Keratinocyte (primary cell): ENCODE measurements around the gene ADGRD1. TPM values are rescaled to one million over a fixed set of nuclear protein-coding genes. Genes with fewer than 3 reads are reported as not detected.

ENCODE experiments used
- DNase-seq: peaks from one replicate; pipeline ENCODE4 v3.0.0-alpha.2; 2011; ENCODE audit warnings: low read depth, missing footprints, low spot score
- FAIRE-seq: peaks from 2 replicates; lab custom pipeline; 2011; peaks lifted over from hg19 to GRCh38; lab: Jason Lieb, UNC
- H2AFZ ChIP-seq: 2 replicates; pipeline ENCODE4 v1.6.0; 2012; ENCODE audit warnings: low read length, control low read depth, inconsistent platforms; ENCODE audit not compliant: control insufficient read depth
- H3K27ac ChIP-seq: 2 replicates; pipeline ENCODE4 v1.5.1; 2011; ENCODE audit warnings: low read length; ENCODE audit not compliant: control insufficient read depth, insufficient read depth
- H3K27me3 ChIP-seq: 3 replicates; pipeline ENCODE4 v1.6.0; 2011; ENCODE audit warnings: low read length; ENCODE audit not compliant: control insufficient read depth, insufficient read depth; ENCODE audit errors: extremely low read depth
- H3K36me3 ChIP-seq, 2 experiments: 2 replicates in 1 of 2; 3 replicates in 1 of 2; pipeline ENCODE4 v1.5.1; 2011; ENCODE audit warnings: low read length in 2 of 2, mild to moderate bottlenecking in 1 of 2; ENCODE audit not compliant: control insufficient read depth in 2 of 2, insufficient read depth in 2 of 2; ENCODE audit errors: extremely low read depth in 1 of 2
- H3K4me1 ChIP-seq: 3 replicates; pipeline ENCODE4 v1.5.1; 2011; ENCODE audit warnings: low read length; ENCODE audit not compliant: control insufficient read depth, insufficient read depth; ENCODE audit errors: extremely low read depth
- H3K4me2 ChIP-seq: 3 replicates; pipeline ENCODE4 v1.6.0; 2011; ENCODE audit warnings: low read depth, low read length; ENCODE audit not compliant: control insufficient read depth, insufficient read depth; ENCODE audit errors: extremely low read depth
- H3K4me3 ChIP-seq, 3 experiments: fragments of 200-600 bp in 1 of 3; sonication (generic) in 1 of 3; 2 replicates in 2 of 3; 3 replicates in 1 of 3; pipeline ENCODE4 v1.5.1; 2011 to 2016; ENCODE audit warnings: low read length in 3 of 3, mild to moderate bottlenecking in 3 of 3, control low read depth in 2 of 3, inconsistent platforms in 1 of 3, low read depth in 1 of 3, mixed read lengths in 1 of 3, mixed run types in 1 of 3, moderate library complexity in 1 of 3; ENCODE audit not compliant: control insufficient read depth in 2 of 3, insufficient read depth in 2 of 3; ENCODE audit errors: extremely low read depth in 1 of 3
- H3K79me2 ChIP-seq: 2 replicates; pipeline ENCODE4 v1.6.0; 2012; ENCODE audit warnings: low read length; ENCODE audit not compliant: control insufficient read depth, insufficient read depth
- H3K9ac ChIP-seq: 3 replicates; pipeline ENCODE4 v1.6.0; 2011; ENCODE audit warnings: low read length; ENCODE audit not compliant: control insufficient read depth, insufficient read depth; ENCODE audit errors: extremely low read depth
- H3K9me1 ChIP-seq: 3 replicates; pipeline ENCODE4 v1.6.0; 2011; ENCODE audit warnings: low read length; ENCODE audit not compliant: control insufficient read depth, insufficient read depth; ENCODE audit errors: extremely low read depth
- H3K9me3 ChIP-seq: 2 replicates; pipeline ENCODE4 v1.5.1; 2012; ENCODE audit warnings: low read depth, low read length; ENCODE audit not compliant: control insufficient read depth
- H4K20me1 ChIP-seq: 3 replicates; pipeline ENCODE4 v1.6.0; 2011; ENCODE audit warnings: low read length; ENCODE audit not compliant: control insufficient read depth, insufficient read depth; ENCODE audit errors: extremely low read depth
- EZH2 ChIP-seq: IDR thresholded peaks from one replicate; pipeline ENCODE4 v1.6.1; 2012; ENCODE audit warnings: inconsistent platforms, mild to moderate bottlenecking, low read length, moderate library complexity
- dilution Hi-C: fragments of 300-500 bp; cut with MboI; formaldehyde crosslinking; loops from one replicate; pipeline ENCODE4 v1.7.0; 2020; ENCODE audit warnings: low sequenced_read_pairs; ENCODE audit not compliant: extremely low pct_ligation_motif_present
- polyA plus RNA-seq, 5 experiments: library from polyadenylated mRNA; depleted of rRNA in 3 of 5; stranded (reverse) in 3 of 5; stranded (forward) in 1 of 5; unstranded in 1 of 5; fragments of >200 nt; gene quantifications; 1 replicate in 1 of 5; 2 replicates in 3 of 5; 3 replicates in 1 of 5; pipeline versions ENCODE4 v1.2.1 to v1.2.3, GENCODE V29; 2011 to 2012; ENCODE audit warnings: missing spikeins in 2 of 5, low read depth in 1 of 5, low replicate concordance in 1 of 5
- TF ChIP-seq, protein P1 (sequence below), 3 experiments: IDR thresholded peaks in 1 of 3; conservative IDR thresholded peaks in 1 of 3; optimal IDR thresholded peaks in 1 of 3; 2 replicates in 2 of 3; 3 replicates in 1 of 3; pipeline versions ENCODE3 to v1.5.1; 2011; ENCODE audit warnings: low read length in 3 of 3, mild to moderate bottlenecking in 3 of 3, moderate library complexity in 2 of 3, control low read depth in 1 of 3, inconsistent platforms in 1 of 3; ENCODE audit not compliant: insufficient read depth in 2 of 3; ENCODE audit errors: extremely low read depth in 1 of 3

The ADGRD1 gene
- polyA plus RNA-seq, 1 donor (not counting 4 experiments of a cell fraction or from before 2014, with no cell fraction given), result not detected

DNA sequence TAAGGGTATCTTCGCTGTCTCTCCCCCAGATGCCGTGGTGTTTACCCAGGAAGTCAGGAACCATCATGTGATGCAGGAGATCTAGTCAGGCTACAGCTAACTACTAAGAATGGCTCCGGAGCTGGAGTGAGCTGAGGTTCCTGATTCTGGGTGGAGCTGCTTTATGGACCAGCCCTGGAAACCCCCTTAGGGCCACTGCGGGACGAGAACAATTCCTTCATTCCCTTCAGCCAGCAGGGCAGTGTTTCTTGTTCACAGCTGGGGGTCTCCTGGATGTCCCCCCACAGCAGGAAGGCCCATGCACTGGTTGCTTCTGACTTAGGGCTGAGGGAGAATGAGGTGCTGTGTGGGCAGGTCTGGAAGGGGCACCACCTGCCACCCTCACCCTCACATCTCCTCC lies 199.3 kb downstream of the ADGRD1 start:
- H3K9ac ChIP-seq, result no peak overlapping the region
- no peaks in the 10 kb centered on the region for H3K9me3 ChIP-seq
- no peak for DNase-seq
- no peaks in the 10 kb centered on the region for H3K36me3 ChIP-seq
- no peak overlapping the region for H3K4me2 ChIP-seq
- no peak overlapping the region for H3K27ac ChIP-seq
- no peaks in the 10 kb centered on the region for H4K20me1 ChIP-seq
- dilution Hi-C loops, result no loop called here
- no peaks in the 10 kb centered on the region for H3K9me1 ChIP-seq
- no peak overlapping the region for H3K4me3 ChIP-seq
- no peak for TF ChIP-seq EZH2
- TF ChIP-seq, protein P1, sequence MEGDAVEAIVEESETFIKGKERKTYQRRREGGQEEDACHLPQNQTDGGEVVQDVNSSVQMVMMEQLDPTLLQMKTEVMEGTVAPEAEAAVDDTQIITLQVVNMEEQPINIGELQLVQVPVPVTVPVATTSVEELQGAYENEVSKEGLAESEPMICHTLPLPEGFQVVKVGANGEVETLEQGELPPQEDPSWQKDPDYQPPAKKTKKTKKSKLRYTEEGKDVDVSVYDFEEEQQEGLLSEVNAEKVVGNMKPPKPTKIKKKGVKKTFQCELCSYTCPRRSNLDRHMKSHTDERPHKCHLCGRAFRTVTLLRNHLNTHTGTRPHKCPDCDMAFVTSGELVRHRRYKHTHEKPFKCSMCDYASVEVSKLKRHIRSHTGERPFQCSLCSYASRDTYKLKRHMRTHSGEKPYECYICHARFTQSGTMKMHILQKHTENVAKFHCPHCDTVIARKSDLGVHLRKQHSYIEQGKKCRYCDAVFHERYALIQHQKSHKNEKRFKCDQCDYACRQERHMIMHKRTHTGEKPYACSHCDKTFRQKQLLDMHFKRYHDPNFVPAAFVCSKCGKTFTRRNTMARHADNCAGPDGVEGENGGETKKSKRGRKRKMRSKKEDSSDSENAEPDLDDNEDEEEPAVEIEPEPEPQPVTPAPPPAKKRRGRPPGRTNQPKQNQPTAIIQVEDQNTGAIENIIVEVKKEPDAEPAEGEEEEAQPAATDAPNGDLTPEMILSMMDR (optimal IDR thresholded peaks at IDR 0.05 in 1 of 3, IDR thresholded peaks at IDR 0.05 in 1 of 3, conservative IDR thresholded peaks at IDR 0.05 in 1 of 3; ENCODE audit: extremely low read depth in 1 of 3, insufficient read depth in 2 of 3, low read length in 3 of 3), result no peak
- H3K4me1 ChIP-seq, result no peaks in the 10 kb centered on the region
- no peaks in the 10 kb centered on the region for H3K27me3 ChIP-seq
- H3K79me2 ChIP-seq, result no peaks in the 10 kb centered on the region
- H2AFZ ChIP-seq, result no peak overlapping the region
- FAIRE-seq, result no peak

DNA sequence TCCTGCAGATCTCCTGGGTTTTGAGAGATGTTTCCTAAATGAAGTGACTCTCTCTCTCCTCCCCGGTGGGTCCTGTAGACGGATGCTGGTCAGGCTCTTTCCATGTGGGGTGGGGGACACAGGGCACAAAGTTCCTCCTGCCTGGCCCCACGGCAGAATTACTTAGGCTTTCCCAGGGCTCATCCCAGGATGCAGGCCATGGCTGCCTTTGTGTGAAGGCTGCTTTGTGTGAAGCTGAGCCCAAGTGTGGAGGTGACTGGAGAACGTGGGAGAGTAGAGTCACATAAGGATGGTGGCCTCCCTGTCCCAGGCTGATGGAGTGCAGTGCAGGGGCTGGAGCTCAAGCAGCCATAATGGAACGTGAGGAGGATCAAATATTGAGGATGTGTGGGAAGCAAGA lies 200.2 kb downstream of the ADGRD1 start:
- H3K4me3 ChIP-seq, result no peak overlapping the region
- no peaks in the 10 kb centered on the region for H3K9me3 ChIP-seq
- H3K4me1 ChIP-seq, result no peaks in the 10 kb centered on the region
- no peak for DNase-seq
- H3K27ac ChIP-seq, result no peak overlapping the region
- H3K4me2 ChIP-seq, result no peak overlapping the region
- no peaks in the 10 kb centered on the region for H4K20me1 ChIP-seq
- no peak overlapping the region for H3K9ac ChIP-seq
- dilution Hi-C loops, result no loop called here
- no peaks in the 10 kb centered on the region for H3K79me2 ChIP-seq
- no peaks in the 10 kb centered on the region for H3K9me1 ChIP-seq
- FAIRE-seq, result no peak
- no peaks in the 10 kb centered on the region for H3K36me3 ChIP-seq
- TF ChIP-seq, protein P1 (optimal IDR thresholded peaks at IDR 0.05 in 1 of 3, IDR thresholded peaks at IDR 0.05 in 1 of 3, conservative IDR thresholded peaks at IDR 0.05 in 1 of 3; ENCODE audit: extremely low read depth in 1 of 3, insufficient read depth in 2 of 3, low read length in 3 of 3), result no peak
- no peak overlapping the region for H2AFZ ChIP-seq
- H3K27me3 ChIP-seq, result no peaks in the 10 kb centered on the region
